Kidney (tissue), 14 donors: ENCODE results near the gene PRRC2A. TPM values are rescaled to one million over a fixed set of nuclear protein-coding genes. Genes with fewer than 3 reads are reported as not detected.

ENCODE experiments used
- DNase-seq, 5 donors: peaks; one replicate each; pipeline ENCODE4 v3.0.0-alpha.2; 2013 to 2020
- FAIRE-seq: peaks from 2 replicates; lab custom pipeline; 2012; peaks lifted over from hg19 to GRCh38; lab: Jason Lieb, UNC
- H3K27ac ChIP-seq, 2 donors: one replicate each; pipeline ENCODE4 v1.7.0; 2013; ENCODE audit warnings: low read depth in 2 of 2, low read length in 2 of 2, inconsistent platforms in 1 of 2
- H3K27me3 ChIP-seq: one replicate; pipeline ENCODE4 v1.7.1; 2013; ENCODE audit warnings: low read length, inconsistent platforms; ENCODE audit not compliant: control insufficient read depth, insufficient read depth
- H3K36me3 ChIP-seq, 3 donors: one replicate each; pipeline versions ENCODE4 v1.7.0 to v1.7.1; 2013; ENCODE audit warnings: low read length in 3 of 3, control low read depth in 1 of 3, inconsistent platforms in 1 of 3; ENCODE audit not compliant: insufficient read depth in 3 of 3, control insufficient read depth in 2 of 3
- H3K4me1 ChIP-seq, 3 donors: one replicate each; pipeline versions ENCODE4 v1.7.0 to v1.7.1; 2013; ENCODE audit warnings: low read length in 3 of 3, inconsistent platforms in 1 of 3, low read depth in 1 of 3; ENCODE audit not compliant: control insufficient read depth in 2 of 3, insufficient read depth in 2 of 3
- H3K4me3 ChIP-seq, 3 donors: one replicate each; pipeline versions ENCODE4 v1.7.0 to v1.8.1; 2013; ENCODE audit warnings: low read length in 3 of 3, control low read depth in 1 of 3, inconsistent platforms in 1 of 3
- H3K9ac ChIP-seq, 3 donors: one replicate each; pipeline versions ENCODE4 v1.7.0 to v1.7.1; 2013; ENCODE audit warnings: low read length in 3 of 3, control low read depth in 1 of 3, inconsistent platforms in 1 of 3
- H3K9me3 ChIP-seq, 3 donors: one replicate each; pipeline versions ENCODE4 v1.7.0 to v1.7.1; 2013; ENCODE audit warnings: low read length in 3 of 3, control low read depth in 1 of 3, inconsistent platforms in 1 of 3; ENCODE audit not compliant: control insufficient read depth in 2 of 3, insufficient read depth in 1 of 3
- intact Hi-C: fragments of 100-400 bp; cut with DNase I; formaldehyde crosslinking; loops from one replicate; pipeline ENCODE4 v1.11.1; 2022
- polyA plus RNA-seq: library from polyadenylated mRNA; stranded (reverse); fragments of 350-450 nt; fragmentation: Illumina TruSeq; extraction: RNeasy Lipid Tissue Mini Kit (QIAGEN cat#74804); gene quantifications from one replicate; pipeline ENCODE4 v1.2.3, GENCODE V29; 2014; ENCODE audit warnings: low read depth, low replicate concordance; ENCODE audit not compliant: insufficient read depth
- total RNA-seq: library from RNA; stranded (reverse); fragmentation: NEBNext Ultra II Directional; extraction: Animal tissue kit (Norgen Biotek cat#: 25700); gene quantifications from one replicate; pipeline ENCODE4 v1.2.1, GENCODE V29; 2021
- TF ChIP-seq, protein P1 (sequence below): IDR thresholded peaks from 3 replicates; pipeline ENCODE4 v1.5.1; 2012; ENCODE audit warnings: mild to moderate bottlenecking, moderate library complexity, borderline replicate concordance; ENCODE audit not compliant: insufficient read depth; ENCODE audit errors: extremely low read depth
- donor health status: control.
- donor health status: control.
- donor health status: control.
- donor health status: control.
- donor health status: control.
- donor health status: DM: yes; HTN: yes; CAD: no.
- donor health status: Normal renal cell carcinoma (clear cell type).

PRRC2A gene
- total and polyA plus RNA-seq, 2 donors from 2014 or later = 84.6 to 159 TPM

DNA sequence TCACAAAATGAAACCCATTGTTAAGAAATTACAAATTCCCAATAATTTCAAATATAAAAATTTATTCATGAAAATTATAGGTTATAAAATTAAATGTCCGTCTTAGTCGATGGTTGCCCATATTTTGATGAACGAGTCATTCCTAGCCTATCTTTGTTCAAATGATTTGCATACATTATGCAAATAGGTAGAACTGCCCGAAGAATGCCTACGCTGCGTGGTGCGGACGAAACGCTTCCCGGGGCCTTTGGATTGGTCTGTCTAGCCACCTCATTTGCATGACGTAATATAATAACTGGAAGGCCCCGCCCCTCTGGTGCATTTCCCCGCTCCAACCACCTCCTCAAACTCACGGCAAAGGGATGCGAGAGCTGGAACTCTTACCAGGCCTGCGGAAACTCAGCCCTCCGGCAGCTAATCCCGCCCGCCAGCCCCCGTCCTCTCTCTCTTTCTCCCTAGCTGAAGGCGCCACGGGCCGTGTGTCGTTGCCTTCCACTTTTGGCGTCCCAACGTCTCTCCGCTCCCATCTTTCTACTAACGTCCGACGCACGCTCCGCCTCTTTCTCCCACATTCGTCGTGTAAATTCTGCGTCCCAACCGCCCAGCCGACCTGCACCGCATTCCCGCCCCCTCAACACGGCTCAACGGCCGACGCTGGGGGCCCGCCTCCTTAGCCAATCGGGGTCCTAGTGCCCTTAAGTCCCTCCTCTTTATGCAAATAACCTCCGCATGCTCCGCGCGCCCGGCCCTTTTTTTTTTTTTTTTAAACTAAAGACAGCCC lies 520 bp upstream of the PRRC2A start:
- no peaks in the 10 kb centered on the region for H3K27me3 ChIP-seq
- FAIRE-seq = peak; percentile 98
- H3K9me3 ChIP-seq = no peaks in the 10 kb centered on the region
- peak overlapping the region; percentile 76 to 83 (median 76) for H3K4me3 ChIP-seq
- TF ChIP-seq, protein P1, sequence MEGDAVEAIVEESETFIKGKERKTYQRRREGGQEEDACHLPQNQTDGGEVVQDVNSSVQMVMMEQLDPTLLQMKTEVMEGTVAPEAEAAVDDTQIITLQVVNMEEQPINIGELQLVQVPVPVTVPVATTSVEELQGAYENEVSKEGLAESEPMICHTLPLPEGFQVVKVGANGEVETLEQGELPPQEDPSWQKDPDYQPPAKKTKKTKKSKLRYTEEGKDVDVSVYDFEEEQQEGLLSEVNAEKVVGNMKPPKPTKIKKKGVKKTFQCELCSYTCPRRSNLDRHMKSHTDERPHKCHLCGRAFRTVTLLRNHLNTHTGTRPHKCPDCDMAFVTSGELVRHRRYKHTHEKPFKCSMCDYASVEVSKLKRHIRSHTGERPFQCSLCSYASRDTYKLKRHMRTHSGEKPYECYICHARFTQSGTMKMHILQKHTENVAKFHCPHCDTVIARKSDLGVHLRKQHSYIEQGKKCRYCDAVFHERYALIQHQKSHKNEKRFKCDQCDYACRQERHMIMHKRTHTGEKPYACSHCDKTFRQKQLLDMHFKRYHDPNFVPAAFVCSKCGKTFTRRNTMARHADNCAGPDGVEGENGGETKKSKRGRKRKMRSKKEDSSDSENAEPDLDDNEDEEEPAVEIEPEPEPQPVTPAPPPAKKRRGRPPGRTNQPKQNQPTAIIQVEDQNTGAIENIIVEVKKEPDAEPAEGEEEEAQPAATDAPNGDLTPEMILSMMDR = no peak
- H3K4me1 ChIP-seq = peaks cover 0 to 13% (median 4%) of the 10 kb centered on the region in 3 donors
- intact Hi-C loops = no loop called here
- H3K27ac ChIP-seq = peak overlapping the region; percentile 95 to 99
- peak overlapping the region; percentile 62 to 86 (median 68) for H3K9ac ChIP-seq
- peaks cover 6 to 16% (median 14%) of the 10 kb centered on the region in 3 donors for H3K36me3 ChIP-seq
- peak; percentile 99 to 100 (median 100) for DNase-seq

DNA sequence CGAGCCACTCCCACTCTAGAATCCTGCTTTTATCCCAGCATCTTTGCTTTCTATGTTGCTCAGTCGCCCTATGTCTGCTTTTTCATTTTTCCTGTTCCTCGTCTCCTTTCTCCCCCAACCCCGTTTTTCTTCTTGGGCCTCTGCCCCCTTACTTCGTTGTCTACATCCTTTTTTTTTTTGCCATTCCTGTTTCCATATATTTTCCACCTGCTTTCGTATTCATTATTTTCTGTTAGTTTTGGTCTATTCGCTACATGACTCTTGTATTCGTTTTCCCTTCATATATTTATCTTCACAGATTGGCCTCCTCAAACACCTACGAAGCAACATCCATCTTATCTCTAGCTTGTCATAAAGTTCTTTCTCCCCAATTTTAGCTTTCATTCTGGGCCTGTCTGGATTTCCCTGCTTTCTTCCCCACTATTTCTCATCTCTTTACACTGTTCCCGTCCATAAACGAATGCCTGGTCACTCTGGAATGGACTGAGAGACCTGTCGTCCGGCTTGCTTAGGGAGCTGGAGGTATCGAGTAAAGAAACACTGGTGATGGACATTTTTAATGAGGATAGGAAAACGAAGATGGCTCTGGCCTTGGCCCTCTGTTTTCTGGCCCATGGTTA lies 915 bp downstream of the PRRC2A start:
- peak in 2 of 5 donors; percentile 34 to 38 for DNase-seq
- peak overlapping the region; percentile 52 to 97 (median 85) for H3K9ac ChIP-seq
- peaks cover 0 to 13% (median 4%) of the 10 kb centered on the region in 3 donors for H3K4me1 ChIP-seq
- peaks cover 18 to 30% (median 26%) of the 10 kb centered on the region in 3 donors for H3K36me3 ChIP-seq
- H3K27ac ChIP-seq = peak overlapping the region; percentile 93 to 96
- TF ChIP-seq, protein P1 = no peak
- peak overlapping the region; percentile 62 to 87 (median 85) for H3K4me3 ChIP-seq
- H3K27me3 ChIP-seq = no peaks in the 10 kb centered on the region
- intact Hi-C loops = no loop called here
- no peak for FAIRE-seq
- no peaks in the 10 kb centered on the region for H3K9me3 ChIP-seq

DNA sequence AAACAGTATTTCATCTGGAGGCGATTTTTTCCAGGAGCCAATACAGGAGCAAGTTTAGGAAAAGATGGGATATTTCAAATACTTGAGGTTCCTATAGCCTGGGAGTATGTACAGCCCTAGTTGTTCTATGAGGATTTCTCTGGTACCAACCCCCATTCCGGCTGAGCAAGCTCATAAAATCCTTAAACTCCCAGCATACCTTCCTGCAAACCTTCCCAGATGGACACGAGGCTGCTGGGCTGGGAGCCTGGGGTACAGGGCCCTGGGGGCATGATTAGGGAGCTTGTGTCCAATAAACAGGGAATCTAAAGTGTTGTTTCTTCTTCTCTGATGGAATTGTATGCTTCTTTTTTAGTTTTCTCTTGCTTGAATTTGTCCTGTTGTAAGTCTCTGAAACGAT lies 1.5 kb downstream of the PRRC2A start:
- H3K27ac ChIP-seq = peak overlapping the region in 1 of 2 donors; percentile 7
- TF ChIP-seq, protein P1 = no peak
- peak overlapping the region; percentile 62 to 87 (median 85) for H3K4me3 ChIP-seq
- H3K9me3 ChIP-seq = no peaks in the 10 kb centered on the region
- intact Hi-C loops = no loop called here
- peaks cover 19 to 36% (median 29%) of the 10 kb centered on the region in 3 donors for H3K36me3 ChIP-seq
- peaks cover 0 to 13% (median 4%) of the 10 kb centered on the region in 3 donors for H3K4me1 ChIP-seq
- FAIRE-seq (no peak), DNase-seq (peak in 2 of 5 donors; percentile 52 to 66)
- no peaks in the 10 kb centered on the region for H3K27me3 ChIP-seq
- peak overlapping the region; percentile 52 to 97 (median 85) for H3K9ac ChIP-seq
